HG03175 (cell line): ENCODE measurements around the gene ZFP2.
"Not testable (repeated sequence)": the region's sequence is repeated elsewhere in the genome, so short reads cannot be mapped to it uniquely, and the experiment has no call there.

Source experiments
- ATAC-seq: cut with Tn5 transposase; IDR thresholded peaks from one replicate; pipeline ENCODE4 v1.9.1; 2021; ENCODE audit warnings: mild to moderate bottlenecking, moderate library complexity; ENCODE audit not compliant: unreplicated experiment

The ZFP2 gene

GRCh38 chr5:178895615-178896571, at the start of gene ZFP2:
TSS of gene ZFP2 (plus strand) at chr5:178895913. CDS start at chr5:178931314, 35,401 bp downstream.
- ATAC-seq, result no peak

GRCh38 chr5:178849316-178849715, 46.4 kb upstream of the ZFP2 start:
- ATAC-seq, result no peak

GRCh38 chr5:178851951-178852350, 43.8 kb upstream of the ZFP2 start:
- ATAC-seq, result no peak

- ATAC-seq, result no peak
These were observed 41.4 kb upstream of the ZFP2 start for GRCh38 chr5:178854284-178854683.

- peak; percentile 98 for ATAC-seq
These were observed 35.8 kb upstream of the ZFP2 start, which contains the start of gene ZNF354B for GRCh38 chr5:178859625-178860521. TSS of gene ZNF354B (plus strand) at chr5:178859953. CDS start at chr5:178861048, 1,095 bp downstream.

- not testable (repeated sequence) for ATAC-seq
These were observed 35.1 kb upstream of the ZFP2 start for GRCh38 chr5:178860615-178861014.

- no peak for ATAC-seq
These were observed 34.1 kb upstream of the ZFP2 start for GRCh38 chr5:178861627-178862026.

GRCh38 chr5:178866946-178867345, 28.8 kb upstream of the ZFP2 start:
- no peak for ATAC-seq

- no peak for ATAC-seq
These were observed 26.1 kb upstream of the ZFP2 start for GRCh38 chr5:178869577-178869976.

- ATAC-seq, result no peak
These were observed 25.3 kb upstream of the ZFP2 start for GRCh38 chr5:178870411-178870810.

GRCh38 chr5:178872302-178872701, 23.4 kb upstream of the ZFP2 start:
- ATAC-seq, result no peak

- not testable (repeated sequence) for ATAC-seq
These were observed 12.5 kb upstream of the ZFP2 start for GRCh38 chr5:178883115-178883694.

- ATAC-seq, result no peak
These were observed 11.8 kb upstream of the ZFP2 start for GRCh38 chr5:178883815-178884430.

GRCh38 chr5:178899289-178899688, 3.6 kb downstream of the ZFP2 start:
- no peak for ATAC-seq

GRCh38 chr5:178902849-178903248, 7.1 kb downstream of the ZFP2 start:
- ATAC-seq, result no peak

GRCh38 chr5:178931846-178932760, 36.4 kb downstream of the ZFP2 start:
- no peak for ATAC-seq

GRCh38 chr5:178940569-178941360, 45.1 kb downstream of the ZFP2 start, which contains the start of gene ZNF454:
TSS of gene ZNF454 (plus strand) at chr5:178941198. CDS start at chr5:178942792, 1,594 bp downstream.
- ATAC-seq, result no peak

- ATAC-seq, result no peak
These were observed 45.6 kb downstream of the ZFP2 start for GRCh38 chr5:178941361-178941760.
